Lung (tissue), 12 donors: ENCODE results near the gene PRADC1. TPM values are rescaled to one million over a fixed set of nuclear protein-coding genes. Genes with fewer than 3 reads are reported as not detected.

Source experiments
- ATAC-seq: fragments of 200-7000 bp; cut with Tn5 transposase; one replicate; pipeline ENCODE4 v1.9.1; 2020; ENCODE audit warnings: moderate number of reproducible peaks; ENCODE audit not compliant: insufficient read depth, low FRiP score
- DNase-seq, 3 donors: peaks; one replicate each; pipeline ENCODE4 v3.0.0-alpha.2; 2013 to 2017
- H3K27ac ChIP-seq, 2 donors: one replicate each; pipeline ENCODE4 v1.5.1; 2013; ENCODE audit warnings: mild to moderate bottlenecking in 2 of 2, moderate library complexity in 2 of 2, control low read depth in 1 of 2, inconsistent platforms in 1 of 2, low read depth in 1 of 2, low read length in 1 of 2
- H3K27me3 ChIP-seq, 3 donors: one replicate each; pipeline ENCODE4 v1.5.1; 2013; ENCODE audit warnings: low read length in 2 of 3; ENCODE audit not compliant: control insufficient read depth in 3 of 3, insufficient read depth in 3 of 3
- H3K36me3 ChIP-seq, 4 donors: one replicate each; pipeline ENCODE4 v1.5.1; 2013; ENCODE audit warnings: low read length in 4 of 4, mild to moderate bottlenecking in 1 of 4, moderate library complexity in 1 of 4; ENCODE audit not compliant: control insufficient read depth in 4 of 4, insufficient read depth in 4 of 4
- H3K4me1 ChIP-seq, 5 donors: one replicate each; pipeline ENCODE4 v1.5.1; 2013; ENCODE audit warnings: low read length in 5 of 5, mild to moderate bottlenecking in 2 of 5, moderate library complexity in 1 of 5; ENCODE audit not compliant: control insufficient read depth in 5 of 5, insufficient read depth in 5 of 5
- H3K4me3 ChIP-seq: one replicate; pipeline ENCODE4 v1.5.1; 2013; ENCODE audit warnings: mild to moderate bottlenecking, control low read depth, moderate library complexity
- H3K9ac ChIP-seq, 2 donors: one replicate each; pipeline ENCODE4 v1.5.1; 2013; ENCODE audit warnings: low read length in 2 of 2, control low read depth in 1 of 2; ENCODE audit not compliant: insufficient read depth in 1 of 2
- H3K9me3 ChIP-seq, 4 donors: one replicate each; pipeline ENCODE4 v1.5.1; 2013; ENCODE audit warnings: low read length in 3 of 4, mild to moderate bottlenecking in 1 of 4, moderate library complexity in 1 of 4; ENCODE audit not compliant: control insufficient read depth in 4 of 4, insufficient read depth in 3 of 4
- WGBS, 2 donors: extraction: QIAGEN DNeasy Blood & Tissue Kit; methylation state at CpG; one replicate each; pipeline ENCODE4 v1.1.7; 2013; 5-methylcytosine and 5-hydroxymethylcytosine counted together
- polyA plus RNA-seq, 2 donors: library from polyadenylated mRNA; stranded (reverse); fragments of 200-250 nt; gene quantifications; one replicate each; pipeline ENCODE4 v1.2.1, GENCODE V29; 2013
- total RNA-seq, 2 donors: library from RNA; depleted of rRNA in 1 of 2; stranded (reverse); fragments of >200 nt in 1 of 2; gene quantifications; one replicate each; pipeline ENCODE4 v1.2.1, GENCODE V29; 2014 to 2021
- TF ChIP-seq, protein P1 (sequence below): IDR thresholded peaks from 2 replicates; pipeline ENCODE4 v1.5.1; 2012; ENCODE audit warnings: mild to moderate bottlenecking; ENCODE audit errors: control extremely low read depth, extremely low read depth
- donor health status: control.
- donor health status: control.
- donor health status: Bipolar disorder and iron deficiency.
- donor health status: healthy.
- donor health status: DM: yes; HTN: yes; CAD: no.

The PRADC1 gene
- total and polyA plus RNA-seq, 4 donors: 4.4 to 20.7 (median 18.7) TPM

DNA sequence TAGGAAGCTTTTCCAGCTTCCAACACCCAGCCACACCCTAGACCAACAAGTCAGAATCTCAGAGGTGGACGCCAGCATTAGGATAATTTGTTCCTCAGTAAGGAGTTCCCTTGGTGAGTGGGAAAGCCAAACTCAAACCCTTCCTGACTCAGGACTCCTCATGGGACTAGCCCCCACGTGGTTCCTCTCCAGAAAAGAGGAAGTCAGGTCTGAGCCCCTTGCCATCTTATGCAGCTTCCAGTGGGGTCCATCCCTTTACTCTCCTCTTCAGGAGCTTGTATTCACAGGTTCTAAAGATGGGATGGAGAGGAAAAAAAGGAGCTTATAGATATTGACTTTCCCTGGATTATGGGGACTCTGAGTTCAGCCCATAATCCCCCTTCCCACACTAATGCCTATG lies 45.5 kb downstream of the PRADC1 start:
- DNase-seq (no peak), ATAC-seq (no peak)
- H3K36me3 ChIP-seq: no peaks in the 10 kb centered on the region
- no peak overlapping the region for H3K9ac ChIP-seq
- WGBS, 2 donors: 50 to 54% methylated on average over 2 of the region's 2 CpGs
- TF ChIP-seq, protein P1, sequence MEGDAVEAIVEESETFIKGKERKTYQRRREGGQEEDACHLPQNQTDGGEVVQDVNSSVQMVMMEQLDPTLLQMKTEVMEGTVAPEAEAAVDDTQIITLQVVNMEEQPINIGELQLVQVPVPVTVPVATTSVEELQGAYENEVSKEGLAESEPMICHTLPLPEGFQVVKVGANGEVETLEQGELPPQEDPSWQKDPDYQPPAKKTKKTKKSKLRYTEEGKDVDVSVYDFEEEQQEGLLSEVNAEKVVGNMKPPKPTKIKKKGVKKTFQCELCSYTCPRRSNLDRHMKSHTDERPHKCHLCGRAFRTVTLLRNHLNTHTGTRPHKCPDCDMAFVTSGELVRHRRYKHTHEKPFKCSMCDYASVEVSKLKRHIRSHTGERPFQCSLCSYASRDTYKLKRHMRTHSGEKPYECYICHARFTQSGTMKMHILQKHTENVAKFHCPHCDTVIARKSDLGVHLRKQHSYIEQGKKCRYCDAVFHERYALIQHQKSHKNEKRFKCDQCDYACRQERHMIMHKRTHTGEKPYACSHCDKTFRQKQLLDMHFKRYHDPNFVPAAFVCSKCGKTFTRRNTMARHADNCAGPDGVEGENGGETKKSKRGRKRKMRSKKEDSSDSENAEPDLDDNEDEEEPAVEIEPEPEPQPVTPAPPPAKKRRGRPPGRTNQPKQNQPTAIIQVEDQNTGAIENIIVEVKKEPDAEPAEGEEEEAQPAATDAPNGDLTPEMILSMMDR: no peak
- H3K4me1 ChIP-seq: no peaks in the 10 kb centered on the region
- no peak overlapping the region for H3K4me3 ChIP-seq
- H3K27me3 ChIP-seq: peaks cover 0 to 2% (median 0%) of the 10 kb centered on the region in 3 donors
- peaks cover 0 to 6% (median 1%) of the 10 kb centered on the region in 4 donors for H3K9me3 ChIP-seq
- H3K27ac ChIP-seq: no peak overlapping the region

DNA sequence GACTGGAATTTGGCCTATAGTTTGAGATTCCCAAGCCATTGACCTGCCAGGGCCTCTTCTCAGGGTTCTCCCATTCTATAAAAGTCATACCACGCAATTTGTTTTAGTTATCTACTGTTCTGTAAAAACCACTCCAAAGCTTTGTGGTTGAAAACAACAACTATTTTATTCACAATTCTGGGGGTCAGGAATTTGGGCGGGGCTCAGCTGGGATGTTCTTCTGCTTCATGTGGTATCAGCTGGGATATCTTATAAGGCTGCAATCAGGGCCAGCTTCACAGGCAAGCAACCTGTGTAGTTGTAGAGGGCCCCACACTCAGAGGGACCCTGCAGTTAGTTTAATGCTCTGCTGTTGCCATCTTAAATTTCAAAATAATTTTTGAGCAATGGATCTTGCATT lies 47.1 kb downstream of the PRADC1 start:
- H3K9me3 ChIP-seq: peaks cover 0 to 6% (median 1%) of the 10 kb centered on the region in 4 donors
- no peak overlapping the region for H3K27ac ChIP-seq
- no peak overlapping the region for H3K9ac ChIP-seq
- 91 to 98% methylated on average over 2 of the region's 2 CpGs for WGBS, 2 donors
- no peak for ATAC-seq
- H3K4me1 ChIP-seq: no peaks in the 10 kb centered on the region
- TF ChIP-seq, protein P1: no peak
- H3K4me3 ChIP-seq: no peak overlapping the region
- no peaks in the 10 kb centered on the region for H3K36me3 ChIP-seq
- peaks cover 0 to 2% (median 0%) of the 10 kb centered on the region in 3 donors for H3K27me3 ChIP-seq
- DNase-seq: no peak

Other genes starting within 250 kb of the PRADC1 start
- 10 to 100 TPM; 10.4 to 15.6 TPM for gene SFXN5, start 161.5 kb downstream of the PRADC1 start, total RNA-seq
- 1 to 10 TPM; 8.3 to 8.9 TPM for gene SFXN5, start 161.5 kb downstream of the PRADC1 start, polyA plus RNA-seq
- gene RAB11FIP5, start 120.3 kb downstream of the PRADC1 start, total RNA-seq: 10 to 100 TPM; 11.0 to 23.8 TPM
- 10 to 100 TPM; 10.0 to 12.7 TPM for gene RAB11FIP5, start 120.3 kb downstream of the PRADC1 start, polyA plus RNA-seq
- not detected for gene NOTO, start 30.7 kb downstream of the PRADC1 start, total RNA-seq
- not detected for gene NOTO, start 30.7 kb downstream of the PRADC1 start, polyA plus RNA-seq
- 10 to 100 TPM; 10.8 to 19.5 TPM for gene SMYD5, start 19.0 kb downstream of the PRADC1 start, total RNA-seq
- gene SMYD5, start 19.0 kb downstream of the PRADC1 start, polyA plus RNA-seq: 10 to 100 TPM; 15.0 to 16.8 TPM
- gene CCT7, start 1.1 kb upstream of the PRADC1 start, total RNA-seq: 100 to 1,000 TPM; 129 to 207 TPM
- gene CCT7, start 1.1 kb upstream of the PRADC1 start, polyA plus RNA-seq: 100 to 1,000 TPM; 163 to 193 TPM
- 1 to 10 TPM in 1 of 2 donors, under 1 TPM in 1; 0.97 to 5.0 TPM for gene FBXO41, start 51.2 kb upstream of the PRADC1 start, total RNA-seq
- gene FBXO41, start 51.2 kb upstream of the PRADC1 start, polyA plus RNA-seq: 1 to 10 TPM in 1 of 2 donors, under 1 TPM in 1; 0.93 to 2.4 TPM
- gene EGR4, start 60.3 kb upstream of the PRADC1 start, total RNA-seq: not detected
- under 1 TPM in 1 of 2 donors, not detected in 1; 0.30 TPM for gene EGR4, start 60.3 kb upstream of the PRADC1 start, polyA plus RNA-seq
- gene ALMS1, start 152.6 kb upstream of the PRADC1 start, total RNA-seq: 10 to 100 TPM; 30.5 to 58.0 TPM
- 10 to 100 TPM in 1 of 2 donors, 1 to 10 TPM in 1; 7.2 to 10.5 TPM for gene ALMS1, start 152.6 kb upstream of the PRADC1 start, polyA plus RNA-seq